ENCODE data around the gene SLC5A4.
"Not testable (repeated sequence)": the region's sequence is repeated elsewhere in the genome, so short reads cannot be mapped to it uniquely, and the experiment has no call there.

SLC5A4 gene

GRCh38 chr22:32255217-32255616 is at the start of gene SLC5A4:
TSS of gene SLC5A4 (minus strand) at chr22:32255347. CDS start at chr22:32255329, 18 bp downstream.
- DNase-seq (ENCODE audit: low read depth, low spot score), result no peak

GRCh38 chr22:32293921-32294320 is 38.8 kb upstream of the SLC5A4 start:
- not testable (repeated sequence) for DNase-seq (ENCODE audit: low read depth, low spot score)

- DNase-seq (ENCODE audit: low read depth, low spot score), result no peak
Measured at GRCh38 chr22:32286290-32286840, 31.2 kb upstream of the SLC5A4 start.

- DNase-seq (ENCODE audit: low read depth, low spot score), result no peak
Measured at GRCh38 chr22:32281072-32281471, 25.9 kb upstream of the SLC5A4 start.

- DNase-seq (ENCODE audit: low read depth, low spot score), result not testable (repeated sequence)
Measured at GRCh38 chr22:32275353-32275752, 20.2 kb upstream of the SLC5A4 start.

- DNase-seq (ENCODE audit: low read depth, low spot score), result no peak
Measured at GRCh38 chr22:32271389-32271788, 16.2 kb upstream of the SLC5A4 start.

- DNase-seq (ENCODE audit: low read depth, low spot score), result no peak
Measured at GRCh38 chr22:32270641-32271369, 15.7 kb upstream of the SLC5A4 start.

GRCh38 chr22:32269316-32269715 is 14.2 kb upstream of the SLC5A4 start:
- DNase-seq (ENCODE audit: low read depth, low spot score), result no peak

GRCh38 chr22:32267011-32267410 is 11.9 kb upstream of the SLC5A4 start:
- no peak for DNase-seq (ENCODE audit: low read depth, low spot score)

- no peak for DNase-seq (ENCODE audit: low read depth, low spot score)
Measured at GRCh38 chr22:32265882-32266767, 11.0 kb upstream of the SLC5A4 start.

- DNase-seq (ENCODE audit: low read depth, low spot score), result not testable (repeated sequence)
Measured at GRCh38 chr22:32263678-32264077, 8.5 kb upstream of the SLC5A4 start.

GRCh38 chr22:32261306-32261705 is 6.2 kb upstream of the SLC5A4 start:
- DNase-seq (ENCODE audit: low read depth, low spot score), result no peak

GRCh38 chr22:32258791-32259190 is 3.6 kb upstream of the SLC5A4 start:
- no peak for DNase-seq (ENCODE audit: low read depth, low spot score)

GRCh38 chr22:32255726-32256125 is 579 bp upstream of the SLC5A4 start:
- DNase-seq (ENCODE audit: low read depth, low spot score), result no peak

- DNase-seq (ENCODE audit: low read depth, low spot score), result no peak
Measured at GRCh38 chr22:32249231-32249630, 5.9 kb downstream of the SLC5A4 start.

GRCh38 chr22:32248276-32248675 is 6.9 kb downstream of the SLC5A4 start:
- no peak for DNase-seq (ENCODE audit: low read depth, low spot score)

- DNase-seq (ENCODE audit: low read depth, low spot score), result no peak
Measured at GRCh38 chr22:32246166-32246565, 9.0 kb downstream of the SLC5A4 start.

- no peak for DNase-seq (ENCODE audit: low read depth, low spot score)
Measured at GRCh38 chr22:32245042-32245441, 10.1 kb downstream of the SLC5A4 start.

GRCh38 chr22:32244547-32244946 is 10.6 kb downstream of the SLC5A4 start:
- no peak for DNase-seq (ENCODE audit: low read depth, low spot score)

- DNase-seq (ENCODE audit: low read depth, low spot score), result no peak
Measured at GRCh38 chr22:32240461-32240860, 14.7 kb downstream of the SLC5A4 start.

- no peak for DNase-seq (ENCODE audit: low read depth, low spot score)
Measured at GRCh38 chr22:32237906-32238305, 17.2 kb downstream of the SLC5A4 start.

GRCh38 chr22:32236970-32237369 is 18.2 kb downstream of the SLC5A4 start:
- no peak for DNase-seq (ENCODE audit: low read depth, low spot score)
